ENCODE results near the gene EYS.

The EYS gene

GRCh38 chr6:64920257-64920656, 786.8 kb downstream of the EYS start:
- no peak for TF ChIP-seq CTCF (IDR thresholded peaks at IDR 0.05; ENCODE audit: insufficient read depth, low read depth, low read length, missing control alignments)
- DNase-seq (ENCODE audit: low read depth), result no peak
- H3K4me3 ChIP-seq (ENCODE audit: low read length), result no peak overlapping the region

- peak; percentile 36 for DNase-seq (ENCODE audit: low read depth)
- no peak overlapping the region for H3K4me3 ChIP-seq (ENCODE audit: low read length)
- no peak for TF ChIP-seq CTCF (IDR thresholded peaks at IDR 0.05; ENCODE audit: insufficient read depth, low read depth, low read length, missing control alignments)
Measured at GRCh38 chr6:64914124-64914523, 792.9 kb downstream of the EYS start.

GRCh38 chr6:64912966-64913365, 794.1 kb downstream of the EYS start:
- no peak for DNase-seq (ENCODE audit: low read depth)
- TF ChIP-seq CTCF (IDR thresholded peaks at IDR 0.05; ENCODE audit: insufficient read depth, low read depth, low read length, missing control alignments), result no peak
- H3K4me3 ChIP-seq (ENCODE audit: low read length), result no peak overlapping the region

- no peak overlapping the region for H3K4me3 ChIP-seq (ENCODE audit: low read length)
- no peak for TF ChIP-seq CTCF (IDR thresholded peaks at IDR 0.05; ENCODE audit: insufficient read depth, low read depth, low read length, missing control alignments)
- no peak for DNase-seq (ENCODE audit: low read depth)
Measured at GRCh38 chr6:64908104-64908503, 798.9 kb downstream of the EYS start.

- TF ChIP-seq CTCF (IDR thresholded peaks at IDR 0.05; ENCODE audit: insufficient read depth, low read depth, low read length, missing control alignments), result no peak
- no peak overlapping the region for H3K4me3 ChIP-seq (ENCODE audit: low read length)
- no peak for DNase-seq (ENCODE audit: low read depth)
Measured at GRCh38 chr6:64904616-64905015, 802.4 kb downstream of the EYS start.

- no peak overlapping the region for H3K4me3 ChIP-seq (ENCODE audit: low read length)
- no peak for TF ChIP-seq CTCF (IDR thresholded peaks at IDR 0.05; ENCODE audit: insufficient read depth, low read depth, low read length, missing control alignments)
- DNase-seq (ENCODE audit: low read depth), result no peak
Measured at GRCh38 chr6:64902596-64902995, 804.4 kb downstream of the EYS start.

GRCh38 chr6:64896939-64897338, 810.1 kb downstream of the EYS start:
- H3K4me3 ChIP-seq (ENCODE audit: low read length), result no peak overlapping the region
- no peak for DNase-seq (ENCODE audit: low read depth)
- no peak for TF ChIP-seq CTCF (IDR thresholded peaks at IDR 0.05; ENCODE audit: insufficient read depth, low read depth, low read length, missing control alignments)
